Measurements from ENCODE around the gene LRRC26.
"Not testable (repeated sequence)": the region's sequence is repeated elsewhere in the genome, so short reads cannot be mapped to it uniquely, and the experiment has no call there.

LRRC26 gene

DNA sequence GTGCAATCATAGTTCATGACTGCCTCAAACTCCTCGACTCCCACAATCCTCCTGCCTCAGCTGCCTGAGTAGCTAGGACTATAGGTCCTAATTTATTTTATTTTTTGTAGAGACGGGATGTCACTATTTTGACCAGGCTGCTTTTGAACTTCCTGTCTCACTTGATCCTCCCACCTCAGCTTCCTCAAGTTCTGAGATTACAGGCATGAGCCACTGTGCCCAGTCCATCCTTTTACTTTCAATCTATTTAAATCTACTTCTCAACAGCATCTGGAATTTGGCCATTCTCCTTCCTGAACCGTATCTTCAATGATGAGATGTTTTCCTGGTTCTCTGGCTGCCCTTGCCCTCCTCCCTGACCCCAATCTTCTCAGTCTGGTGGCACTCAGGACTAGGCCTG lies 43.1 kb downstream of the LRRC26 start:
- Histone ChIP-seq H3K4me3 (IDR thresholded peaks at IDR 0.05; ENCODE audit: insufficient read depth, low read depth, low read length) (no peak overlapping the region), H2AFZ (ENCODE audit: low read depth) (peak overlapping the region; percentile 80), H3K27ac (no peak overlapping the region), H4K20me1 (ENCODE audit: insufficient read depth) (no peaks in the 10 kb centered on the region), H3K27me3 (ENCODE audit: insufficient read depth, low read depth) (peaks cover 93% of the 10 kb centered on the region), H3K36me3 (ENCODE audit: insufficient read depth) (no peaks in the 10 kb centered on the region), H3K4me2 (peak overlapping the region; percentile 53), H3K4me1 (ENCODE audit: low read depth, poor library complexity, severe bottlenecking) (peaks cover 21% of the 10 kb centered on the region), H3K79me2 (ENCODE audit: insufficient read depth, low read depth) (no peaks in the 10 kb centered on the region), H3K9ac (no peak overlapping the region)
- TF ChIP-seq, protein P1, sequence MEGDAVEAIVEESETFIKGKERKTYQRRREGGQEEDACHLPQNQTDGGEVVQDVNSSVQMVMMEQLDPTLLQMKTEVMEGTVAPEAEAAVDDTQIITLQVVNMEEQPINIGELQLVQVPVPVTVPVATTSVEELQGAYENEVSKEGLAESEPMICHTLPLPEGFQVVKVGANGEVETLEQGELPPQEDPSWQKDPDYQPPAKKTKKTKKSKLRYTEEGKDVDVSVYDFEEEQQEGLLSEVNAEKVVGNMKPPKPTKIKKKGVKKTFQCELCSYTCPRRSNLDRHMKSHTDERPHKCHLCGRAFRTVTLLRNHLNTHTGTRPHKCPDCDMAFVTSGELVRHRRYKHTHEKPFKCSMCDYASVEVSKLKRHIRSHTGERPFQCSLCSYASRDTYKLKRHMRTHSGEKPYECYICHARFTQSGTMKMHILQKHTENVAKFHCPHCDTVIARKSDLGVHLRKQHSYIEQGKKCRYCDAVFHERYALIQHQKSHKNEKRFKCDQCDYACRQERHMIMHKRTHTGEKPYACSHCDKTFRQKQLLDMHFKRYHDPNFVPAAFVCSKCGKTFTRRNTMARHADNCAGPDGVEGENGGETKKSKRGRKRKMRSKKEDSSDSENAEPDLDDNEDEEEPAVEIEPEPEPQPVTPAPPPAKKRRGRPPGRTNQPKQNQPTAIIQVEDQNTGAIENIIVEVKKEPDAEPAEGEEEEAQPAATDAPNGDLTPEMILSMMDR (conservative IDR thresholded peaks at IDR 0.05; ENCODE audit: low read depth, low read length), result no peak

DNA sequence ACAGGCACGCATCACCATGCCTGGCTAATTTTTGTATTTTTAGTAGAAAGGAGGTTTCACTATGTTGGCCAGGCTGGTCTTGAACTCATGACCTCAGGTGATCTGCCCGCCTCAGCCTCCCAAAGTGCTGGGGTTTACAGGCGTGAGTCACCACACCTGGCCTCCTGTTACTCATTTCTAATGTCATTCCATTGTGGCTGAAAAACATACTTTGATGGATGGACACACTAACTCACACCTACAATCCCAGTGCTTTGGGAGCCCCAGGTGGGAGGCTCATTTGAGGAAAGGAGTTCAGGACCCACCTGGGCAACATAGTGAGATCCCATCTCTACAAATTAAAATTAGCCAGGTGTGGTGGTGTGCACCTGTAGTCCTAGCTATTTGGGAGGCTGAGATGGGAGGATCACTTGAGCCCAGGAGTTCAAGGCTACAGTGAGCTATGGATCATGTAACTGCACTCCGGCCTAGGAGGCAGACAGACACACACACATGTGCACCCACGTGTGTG lies 45.8 kb downstream of the LRRC26 start:
- H4K20me1 ChIP-seq (ENCODE audit: insufficient read depth); H2AFZ ChIP-seq (ENCODE audit: low read depth); H3K79me2 ChIP-seq (ENCODE audit: insufficient read depth, low read depth); H3K4me3 ChIP-seq (IDR thresholded peaks at IDR 0.05; ENCODE audit: insufficient read depth, low read depth, low read length); H3K27ac ChIP-seq; H3K9ac ChIP-seq; H3K36me3 ChIP-seq (ENCODE audit: insufficient read depth); H3K4me2 ChIP-seq: not testable (repeated sequence)
- H3K4me1 ChIP-seq (ENCODE audit: low read depth, poor library complexity, severe bottlenecking), result peaks cover 36% of the 10 kb centered on the region
- peaks cover 93% of the 10 kb centered on the region for H3K27me3 ChIP-seq (ENCODE audit: insufficient read depth, low read depth)

DNA sequence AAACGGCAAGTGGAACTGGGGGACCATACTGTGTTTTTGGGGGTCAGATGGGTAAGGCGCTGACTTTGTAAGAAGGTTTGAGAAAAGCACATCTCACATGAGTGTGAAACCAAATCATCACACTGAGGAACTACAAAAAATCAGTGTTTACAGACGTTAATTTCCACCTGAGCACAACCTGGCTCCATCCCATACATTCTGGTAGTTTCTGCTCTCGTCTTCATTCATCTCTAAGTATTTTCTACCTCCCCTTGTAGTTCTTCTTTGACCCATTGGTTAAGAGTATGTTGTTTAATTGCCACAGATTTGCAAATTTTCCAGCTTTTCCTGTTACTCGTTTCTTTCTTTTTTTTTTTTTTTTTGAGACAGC lies 46.4 kb downstream of the LRRC26 start:
- Histone ChIP-seq H3K79me2 (ENCODE audit: insufficient read depth, low read depth) (no peaks in the 10 kb centered on the region), H2AFZ (ENCODE audit: low read depth) (no peak overlapping the region), H3K36me3 (ENCODE audit: insufficient read depth) (no peaks in the 10 kb centered on the region), H3K27me3 (ENCODE audit: insufficient read depth, low read depth) (peaks cover 88% of the 10 kb centered on the region), H3K27ac (no peak overlapping the region), H3K4me2 (no peak overlapping the region; the same call in 1 of the 2 replicates), H4K20me1 (ENCODE audit: insufficient read depth) (no peaks in the 10 kb centered on the region), H3K9ac (no peak overlapping the region), H3K4me1 (ENCODE audit: low read depth, poor library complexity, severe bottlenecking) (peaks cover 38% of the 10 kb centered on the region), H3K4me3 (IDR thresholded peaks at IDR 0.05; ENCODE audit: insufficient read depth, low read depth, low read length) (no peak overlapping the region)
- TF ChIP-seq, protein P1 (conservative IDR thresholded peaks at IDR 0.05; ENCODE audit: low read depth, low read length), result no peak

DNA sequence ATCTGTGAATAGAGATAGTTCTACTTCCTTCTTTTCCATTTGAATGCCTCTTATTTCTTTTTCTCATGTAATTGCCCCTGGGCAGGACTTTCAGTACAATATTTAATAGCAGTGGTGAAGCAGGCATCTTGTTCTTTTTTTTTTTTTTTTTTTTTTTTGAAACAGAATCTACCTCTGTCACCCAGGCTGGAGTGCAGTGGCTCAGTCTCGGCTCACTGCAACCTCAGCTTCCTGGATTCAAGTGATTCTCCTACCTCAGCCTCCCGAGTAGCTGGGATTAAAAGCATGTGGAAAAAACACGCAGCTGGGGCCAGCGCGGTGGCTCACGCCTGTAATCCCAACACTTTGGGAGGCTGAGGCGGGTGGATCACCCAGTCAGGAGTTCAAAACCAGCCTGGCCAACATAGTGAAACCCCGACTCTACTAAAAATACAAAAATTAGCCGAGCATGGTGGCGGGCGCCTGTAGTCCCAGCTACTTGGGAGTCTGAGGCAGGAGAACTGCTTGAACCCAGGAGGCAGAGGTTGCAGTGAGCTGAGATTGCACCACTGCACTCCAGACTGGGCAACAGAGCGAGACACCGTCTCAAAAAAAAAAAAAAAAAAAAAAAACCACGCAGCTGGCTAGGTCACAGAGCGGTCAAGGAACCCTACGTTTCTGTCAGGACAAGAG lies 46.9 kb downstream of the LRRC26 start:
- not testable (repeated sequence) for H2AFZ ChIP-seq (ENCODE audit: low read depth); H3K79me2 ChIP-seq (ENCODE audit: insufficient read depth, low read depth); H3K4me2 ChIP-seq; H3K27ac ChIP-seq; H3K36me3 ChIP-seq (ENCODE audit: insufficient read depth); H3K9ac ChIP-seq; H3K4me3 ChIP-seq (IDR thresholded peaks at IDR 0.05; ENCODE audit: insufficient read depth, low read depth, low read length); H4K20me1 ChIP-seq (ENCODE audit: insufficient read depth)
- H3K4me1 ChIP-seq (ENCODE audit: low read depth, poor library complexity, severe bottlenecking), result peaks cover 38% of the 10 kb centered on the region
- peaks cover 87% of the 10 kb centered on the region for H3K27me3 ChIP-seq (ENCODE audit: insufficient read depth, low read depth)

DNA sequence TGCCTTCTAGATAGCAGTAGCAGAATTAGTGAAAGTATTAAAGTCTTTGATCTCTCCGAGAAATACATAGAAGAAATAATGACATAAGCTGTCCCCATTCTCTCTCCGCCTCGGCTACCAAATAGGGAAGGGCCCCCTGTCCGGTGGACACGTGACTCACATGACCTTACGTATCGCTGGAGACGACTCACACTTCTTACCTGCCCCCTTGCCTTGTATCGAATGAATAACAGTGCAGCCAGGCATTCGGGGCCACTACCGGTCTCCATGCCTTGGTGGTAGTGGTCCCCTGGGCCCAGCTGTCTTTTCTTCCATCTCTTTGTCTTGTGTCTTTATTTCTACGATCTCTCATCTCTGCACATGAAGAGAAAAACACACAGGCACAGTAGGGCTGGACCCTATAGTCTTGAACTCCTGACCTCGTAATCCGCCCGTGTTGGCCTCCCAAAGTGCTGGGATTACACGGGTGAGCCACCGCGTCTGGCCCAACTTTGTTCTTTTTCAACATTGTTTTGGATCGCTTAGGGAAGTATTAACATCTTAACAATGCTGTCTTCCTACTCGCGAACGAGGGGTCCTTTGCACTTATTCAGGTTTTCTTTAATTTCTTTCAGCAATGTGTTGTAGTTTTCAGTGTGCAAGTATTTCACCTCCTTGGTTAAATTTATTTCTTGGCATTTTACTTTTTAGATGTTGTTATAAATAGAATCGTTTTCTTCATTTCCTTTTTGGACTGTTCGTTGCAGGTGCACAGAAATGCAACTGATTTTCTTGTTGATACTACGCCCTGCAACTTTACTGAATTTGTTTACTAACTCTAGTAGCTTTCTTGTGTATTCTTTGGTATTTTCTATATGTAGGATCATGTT lies 47.7 kb downstream of the LRRC26 start:
- not testable (repeated sequence) for H2AFZ ChIP-seq (ENCODE audit: low read depth); H3K79me2 ChIP-seq (ENCODE audit: insufficient read depth, low read depth); H3K9ac ChIP-seq; H3K4me2 ChIP-seq; H3K4me3 ChIP-seq (IDR thresholded peaks at IDR 0.05; ENCODE audit: insufficient read depth, low read depth, low read length); H3K27ac ChIP-seq; H4K20me1 ChIP-seq (ENCODE audit: insufficient read depth); H3K36me3 ChIP-seq (ENCODE audit: insufficient read depth)
- Histone ChIP-seq H3K4me1 (ENCODE audit: low read depth, poor library complexity, severe bottlenecking) (peaks cover 32% of the 10 kb centered on the region), H3K27me3 (ENCODE audit: insufficient read depth, low read depth) (peaks cover 87% of the 10 kb centered on the region)
